Gastroesophageal sphincter (tissue), 4 donors: ENCODE results near the gene METTL3. TPM values are rescaled to one million over a fixed set of nuclear protein-coding genes. Genes with fewer than 3 reads are reported as not detected.

Experiments
- ATAC-seq: fragments of 150-250 bp; one replicate; pipeline ENCODE4 v1.9.1; 2016; ENCODE audit warnings: mild to moderate bottlenecking, moderate library complexity
- H3K27ac ChIP-seq, 4 donors: fragments of 200-600 bp; sonication (generic) in 3 of 4; 1 replicate in 3 of 4; 2 replicates in 1 of 4; pipeline ENCODE4 v1.5.1; 2016 to 2019
- H3K27me3 ChIP-seq: fragments of 200-600 bp; sonication (generic); one replicate; pipeline ENCODE4 v1.5.1; 2019
- H3K36me3 ChIP-seq, 2 donors: fragments of 200-600 bp; sonication (generic); one replicate each; pipeline ENCODE4 v1.5.1; 2019; ENCODE audit warnings: control low read depth in 1 of 2
- H3K4me1 ChIP-seq, 3 donors: fragments of 200-600 bp; sonication (generic); 1 replicate in 2 of 3; 2 replicates in 1 of 3; pipeline ENCODE4 v1.5.1; 2016 to 2019; ENCODE audit warnings: control low read depth in 2 of 3
- H3K4me3 ChIP-seq, 2 donors: fragments of 200-600 bp; sonication (generic); one replicate each; pipeline ENCODE4 v1.5.1; 2019; ENCODE audit warnings: mild to moderate bottlenecking in 1 of 2, moderate library complexity in 1 of 2
- H3K9me3 ChIP-seq, 3 donors: fragments of 200-600 bp; sonication (generic); one replicate each; pipeline ENCODE4 v1.5.1; 2017 to 2019; ENCODE audit warnings: control low read depth in 2 of 3
- CTCF ChIP-seq, 4 experiments: fragments of 200-600 bp in 2 of 4; fragments of 450-650 bp in 2 of 4; sonication (generic) in 1 of 4; IDR thresholded peaks; one replicate each; pipeline ENCODE4 v1.5.1; 2017 to 2019; ENCODE audit warnings: antibody characterized with exemption in 4 of 4, mild to moderate bottlenecking in 2 of 4, moderate library complexity in 2 of 4
- EP300 ChIP-seq: sonication (generic); formaldehyde crosslinking; IDR thresholded peaks from one replicate; pipeline ENCODE4 v1.6.1; 2017; ENCODE audit warnings: antibody characterized with exemption, mild to moderate bottlenecking
- POLR2A ChIP-seq, 2 donors: fragments of 450-650 bp; IDR thresholded peaks; one replicate each; pipeline ENCODE4 v1.6.1; 2017; ENCODE audit warnings: antibody characterized with exemption in 2 of 2, mild to moderate bottlenecking in 2 of 2, moderate library complexity in 1 of 2
- POLR2AphosphoS5 ChIP-seq: sonication (generic); formaldehyde crosslinking; IDR thresholded peaks from one replicate; pipeline ENCODE4 v1.6.1; 2017; ENCODE audit warnings: antibody characterized with exemption
- WGBS, 2 donors: methylation state at CpG; one replicate each; pipeline ENCODE4 v1.1.5; 2018; ENCODE audit warnings: low coverage in 1 of 2; 5-methylcytosine and 5-hydroxymethylcytosine counted together
- total RNA-seq, 4 donors: library from RNA; depleted of rRNA; stranded (reverse); fragments of >200 nt; gene quantifications; one replicate each; pipeline ENCODE4 v1.1.0, GENCODE V29; 2016

Gene METTL3
- 10 to 100 TPM; 31.9 to 73.0 (median 48.6) TPM for total RNA-seq

DNA sequence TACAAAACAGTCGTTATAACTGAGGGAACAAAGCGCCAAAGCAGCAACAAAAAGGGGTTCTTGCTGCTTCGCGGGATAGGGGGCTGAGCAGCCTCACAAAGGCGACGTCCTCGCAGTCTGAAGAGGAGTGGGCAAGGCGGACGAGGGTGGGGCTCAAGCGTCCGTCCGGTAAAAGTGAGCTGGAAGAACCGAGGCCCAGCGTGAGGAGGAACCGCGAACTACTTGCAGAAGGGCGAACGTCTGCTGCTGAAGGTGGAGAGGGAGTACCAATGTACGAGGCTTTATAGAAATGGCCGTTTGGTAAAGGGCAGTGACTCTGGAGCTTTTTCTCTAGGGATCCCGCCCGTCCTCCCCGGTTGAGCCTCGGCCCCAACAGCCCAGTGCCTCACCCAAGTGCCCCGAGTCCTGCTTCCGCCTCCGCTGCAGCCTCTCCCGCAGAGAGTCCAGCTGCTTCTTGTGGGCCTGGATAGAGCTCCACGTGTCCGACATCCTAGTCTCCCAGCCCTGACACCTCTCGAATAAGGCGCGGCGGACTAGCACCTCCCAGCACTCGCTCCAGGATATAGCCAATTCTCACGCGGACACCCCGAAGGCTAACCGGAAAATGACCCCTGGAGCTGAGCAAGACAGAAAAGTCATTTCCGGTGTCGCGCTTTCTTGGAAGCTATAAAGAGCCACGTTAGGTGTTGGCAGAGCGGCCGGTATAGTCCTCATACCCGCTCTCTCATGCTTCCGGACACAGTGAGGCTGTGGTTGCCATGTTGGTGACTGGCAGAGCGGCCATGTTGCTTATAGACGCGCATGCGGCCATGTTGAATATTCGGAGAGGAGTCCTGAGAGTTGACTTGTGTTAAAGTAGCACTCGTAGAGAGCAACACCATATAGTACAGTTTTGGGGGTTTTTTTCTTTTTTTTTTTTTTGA lies at the start of gene METTL3:
METTL3 (minus strand) TSS at position 606 of the 923 bp plus-strand sequence; CDS start at position 489, 117 bp downstream.
- 0 to 1% methylated on average over 5 to 14 of the region's 53 CpGs for WGBS, 2 donors
- H3K4me3 ChIP-seq: peak within 1 kb of the TSS; percentile 70 to 75
- H3K9me3 ChIP-seq: no peaks in the 10 kb centered on the region
- no peaks in the 10 kb centered on the region for H3K27me3 ChIP-seq
- TF ChIP-seq POLR2A (IDR thresholded peaks at IDR 0.05) (peak; percentile 17 to 27), POLR2AphosphoS5 (peak; percentile 88), EP300 (no peak)
- peak within 1 kb of the TSS; percentile 55 to 93 (median 82) for H3K27ac ChIP-seq
- H3K36me3 ChIP-seq: peaks cover 0 to 8% of the 10 kb centered on the region in 2 donors
- peak; percentile 100 for ATAC-seq
- H3K4me1 ChIP-seq: peaks cover 0 to 39% (median 12%) of the 10 kb centered on the region in 3 donors

DNA sequence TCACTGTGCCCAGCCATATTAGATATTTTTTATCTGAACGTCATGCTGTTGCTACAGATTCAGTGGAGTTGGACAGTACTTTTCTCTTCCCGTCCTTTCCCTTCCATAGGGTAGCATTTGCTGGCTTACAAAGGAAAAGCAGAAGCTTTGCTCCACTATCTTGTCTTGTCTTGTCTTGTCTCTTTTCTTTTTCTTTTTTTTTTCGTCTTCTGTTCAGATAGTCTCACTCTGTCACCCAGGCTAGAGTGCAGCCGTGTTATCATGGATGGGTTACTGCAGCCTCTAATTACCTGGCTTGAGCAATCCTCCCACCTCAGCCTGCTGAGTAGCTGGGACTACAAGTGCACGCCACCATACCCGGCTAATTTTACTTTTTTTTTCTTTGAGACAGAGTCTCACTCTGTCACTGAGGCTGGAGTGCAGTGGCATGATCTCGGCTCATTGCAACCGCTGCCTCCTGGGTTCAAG lies 47.6 kb upstream of the METTL3 start:
- Histone ChIP-seq H3K27me3 (no peaks in the 10 kb centered on the region), H3K4me3 (no peak overlapping the region), H3K36me3 (no peaks in the 10 kb centered on the region), H3K27ac (no peak overlapping the region), H3K4me1 (peaks cover 0 to 15% (median 4%) of the 10 kb centered on the region in 3 donors), H3K9me3 (no peaks in the 10 kb centered on the region)
- TF ChIP-seq POLR2A (IDR thresholded peaks at IDR 0.05): no peak
- TF ChIP-seq POLR2AphosphoS5: no peak
- TF ChIP-seq EP300: no peak
- no peak for TF ChIP-seq CTCF (IDR thresholded peaks at IDR 0.05)
- ATAC-seq: no peak
- 71 to 80% methylated on average over 2 to 7 of the region's 8 CpGs for WGBS, 2 donors

- ATAC-seq: peak; percentile 86
- Histone ChIP-seq H3K9me3 (no peaks in the 10 kb centered on the region), H3K27me3 (no peaks in the 10 kb centered on the region), H3K4me1 (peaks cover 0 to 15% (median 4%) of the 10 kb centered on the region in 3 donors), H3K36me3 (no peaks in the 10 kb centered on the region), H3K4me3 (peak overlapping the region; percentile 13 to 42), H3K27ac (peak overlapping the region; percentile 29 to 84 (median 79))
- TF ChIP-seq CTCF (IDR thresholded peaks at IDR 0.05) (peak; percentile 72 to 84 (median 78)), EP300 (no peak)
- 2 to 3% methylated on average over 8 to 11 of the region's 11 CpGs for WGBS, 2 donors
Observed at GRCh38 chr14:21557084-21557901, 46.2 kb upstream of the METTL3 start.

DNA sequence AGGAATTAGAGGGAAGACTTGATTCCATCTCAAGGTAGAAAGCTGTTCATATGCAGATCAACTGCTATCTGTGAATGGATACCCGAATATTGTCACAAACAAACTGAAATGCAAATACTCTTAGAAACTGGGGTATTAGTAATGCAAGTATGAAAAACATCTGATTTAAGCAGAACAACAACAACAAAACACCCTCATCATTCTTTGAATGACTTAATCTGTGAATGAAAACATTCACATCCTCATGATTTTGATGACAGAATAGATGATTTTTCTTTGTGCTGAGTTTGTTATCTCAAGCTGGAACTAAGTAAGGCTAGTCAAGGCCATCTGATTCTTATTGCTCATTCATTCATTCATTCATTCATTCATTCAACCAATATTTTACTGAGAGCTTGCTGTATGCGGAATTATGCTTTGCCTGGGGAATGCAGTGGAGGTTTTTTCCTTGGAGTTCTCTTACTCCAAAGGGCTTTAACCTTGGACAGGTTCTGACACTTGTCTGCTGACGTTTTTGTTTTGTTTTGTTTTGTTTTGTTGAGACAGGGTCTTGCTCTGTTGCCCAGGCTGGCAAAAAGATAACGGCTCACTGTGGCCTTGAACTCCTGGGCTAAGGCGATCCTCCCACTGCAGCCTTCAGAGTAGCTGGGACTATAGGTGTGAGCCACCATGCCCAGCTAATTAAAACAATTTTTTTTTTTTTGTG lies 45.4 kb upstream of the METTL3 start:
- H3K4me1 ChIP-seq: peaks cover 0 to 15% (median 4%) of the 10 kb centered on the region in 3 donors
- no peaks in the 10 kb centered on the region for H3K9me3 ChIP-seq
- no peaks in the 10 kb centered on the region for H3K36me3 ChIP-seq
- WGBS, 2 donors: 43 to 51% methylated on average over 3 to 4 of the region's 5 CpGs
- H3K27me3 ChIP-seq: no peaks in the 10 kb centered on the region
- H3K4me3 ChIP-seq: no peak overlapping the region
- ATAC-seq: no peak
- peak overlapping the region in 3 of 4 donors; percentile 29 to 79 (median 79) for H3K27ac ChIP-seq
- TF ChIP-seq CTCF (IDR thresholded peaks at IDR 0.05) (no peak), POLR2AphosphoS5 (no peak), EP300 (no peak), POLR2A (IDR thresholded peaks at IDR 0.05) (no peak)
